ENCODE data around the gene TTC21A.

The TTC21A gene

GRCh38 chr3:39114456-39114855 is 7.0 kb downstream of the TTC21A start:
- DNase-seq (ENCODE audit: low read depth, low spot score): no peak

GRCh38 chr3:39115870-39116269 is 8.4 kb downstream of the TTC21A start:
- DNase-seq (ENCODE audit: low read depth, low spot score): no peak

GRCh38 chr3:39118079-39118478 is 10.6 kb downstream of the TTC21A start:
- DNase-seq (ENCODE audit: low read depth, low spot score): no peak

- DNase-seq (ENCODE audit: low read depth, low spot score): no peak
These were observed 11.6 kb downstream of the TTC21A start for GRCh38 chr3:39118931-39119660.

- no peak for DNase-seq (ENCODE audit: low read depth, low spot score)
These were observed 14.1 kb downstream of the TTC21A start for GRCh38 chr3:39121621-39122020.

GRCh38 chr3:39122813-39123212 is 15.3 kb downstream of the TTC21A start:
- DNase-seq (ENCODE audit: low read depth, low spot score): no peak

GRCh38 chr3:39124876-39125840 is 17.7 kb downstream of the TTC21A start:
- no peak for DNase-seq (ENCODE audit: low read depth, low spot score)

GRCh38 chr3:39125841-39126500 is 18.5 kb downstream of the TTC21A start:
- no peak for DNase-seq (ENCODE audit: low read depth, low spot score)

GRCh38 chr3:39126532-39127071 is 19.1 kb downstream of the TTC21A start:
- DNase-seq (ENCODE audit: low read depth, low spot score): no peak

- no peak for DNase-seq (ENCODE audit: low read depth, low spot score)
These were observed 19.9 kb downstream of the TTC21A start for GRCh38 chr3:39127269-39127907.

- DNase-seq (ENCODE audit: low read depth, low spot score): no peak
These were observed 20.4 kb downstream of the TTC21A start for GRCh38 chr3:39127908-39128304.

GRCh38 chr3:39128951-39129350 is 21.5 kb downstream of the TTC21A start:
- no peak for DNase-seq (ENCODE audit: low read depth, low spot score)

GRCh38 chr3:39130026-39130425 is 22.5 kb downstream of the TTC21A start:
- DNase-seq (ENCODE audit: low read depth, low spot score): no peak

GRCh38 chr3:39130693-39131265 is 23.3 kb downstream of the TTC21A start:
- no peak for DNase-seq (ENCODE audit: low read depth, low spot score)

GRCh38 chr3:39132096-39133092 is 24.9 kb downstream of the TTC21A start:
- no peak for DNase-seq (ENCODE audit: low read depth, low spot score)

GRCh38 chr3:39133093-39133490 is 25.6 kb downstream of the TTC21A start:
- DNase-seq (ENCODE audit: low read depth, low spot score): no peak

GRCh38 chr3:39133822-39134221 is 26.3 kb downstream of the TTC21A start:
- DNase-seq (ENCODE audit: low read depth, low spot score): no peak

- DNase-seq (ENCODE audit: low read depth, low spot score): no peak
These were observed 26.8 kb downstream of the TTC21A start for GRCh38 chr3:39134305-39134704.

GRCh38 chr3:39135170-39135805 is 27.8 kb downstream of the TTC21A start:
- DNase-seq (ENCODE audit: low read depth, low spot score): no peak

All from iPS DF 19.7 (cell line).